HepG2 (cell line): ENCODE measurements around the gene RBM8A. TPM values are rescaled to one million over a fixed set of nuclear protein-coding genes. Genes with fewer than 3 reads are reported as not detected.

Experiments
- ATAC-seq: fragments of 200-7000 bp; cut with Tn5 transposase; 3 replicates; pipeline ENCODE4 v1.9.1; 2020; ENCODE audit warnings: mild to moderate bottlenecking, moderate library complexity
- BruUV-seq: library from RNA; stranded (reverse); fragments of 400-500 nt; replicated peaks from 2 replicates; lab custom pipeline; 2021; lab: Mats Ljungman, UMichigan
- CTCF ChIA-PET: fragments of 300-600 bp; formaldehyde crosslinking; extraction: SDS; loops from one replicate; lab custom pipeline; 2021; ENCODE audit warnings: low total read pairs, inconsistent platforms, low intra/inter-chr PET ratio; lab: Yijun Ruan, JAX
- POLR2A ChIA-PET: fragments of 350-600 bp; sonication (Branson Sonifier 250); formaldehyde crosslinking; loops from one replicate; lab custom pipeline; 2020; ENCODE audit warnings: antibody characterized with exemption, inconsistent platforms; lab: Yijun Ruan, JAX
- DNase-seq: peaks from one replicate; pipeline ENCODE4 v3.0.0-alpha.2; 2015; ENCODE audit warnings: low spot score
- FAIRE-seq: peaks from 3 replicates; lab custom pipeline; 2011; peaks lifted over from hg19 to GRCh38; lab: Jason Lieb, UNC
- H2AFZ ChIP-seq: one replicate; pipeline ENCODE4 v1.6.1; 2011; ENCODE audit warnings: low read length, inconsistent platforms
- H3K27ac ChIP-seq: fragments of 300-600 bp; 3 replicates; pipeline ENCODE4 v1.8.0; 2011; ENCODE audit warnings: mixed run types, mild to moderate bottlenecking, mixed read lengths, low read length, inconsistent platforms; ENCODE audit not compliant: insufficient read depth; ENCODE audit errors: extremely low read length
- H3K27me3 ChIP-seq, 2 experiments: fragments of 200-600 bp in 1 of 2; 2 replicates in 1 of 2; 3 replicates in 1 of 2; pipeline versions ENCODE4 v1.6.0 to v1.8.0; 2011; ENCODE audit warnings: low read length in 2 of 2, mild to moderate bottlenecking in 2 of 2, moderate library complexity in 2 of 2, inconsistent platforms in 1 of 2; ENCODE audit not compliant: insufficient read depth in 2 of 2, control insufficient read depth in 1 of 2
- H3K36me3 ChIP-seq, 2 experiments: fragments of 200-600 bp in 1 of 2; replicated peaks in 1 of 2; 2 replicates in 1 of 2; 3 replicates in 1 of 2; pipeline versions ENCODE4 v1.5.1 to v1.8.0; 2011; ENCODE audit warnings: low read length in 2 of 2, inconsistent platforms in 1 of 2; ENCODE audit not compliant: insufficient read depth in 2 of 2, control insufficient read depth in 1 of 2
- H3K4me1 ChIP-seq: 2 replicates; pipeline ENCODE4 v1.5.1; 2012; ENCODE audit warnings: low read length, inconsistent platforms; ENCODE audit not compliant: insufficient read depth
- H3K4me2 ChIP-seq: 2 replicates; pipeline ENCODE4 v1.6.0; 2011; ENCODE audit warnings: low read depth, low read length, inconsistent platforms
- H3K4me3 ChIP-seq, 3 experiments: fragments of 200-600 bp in 1 of 3; sonication (generic), shearing (Covaris generic) in 1 of 3; replicated peaks in 1 of 3; 2 replicates each; pipeline ENCODE4 v1.5.1; 2011 to 2016; ENCODE audit warnings: low read length in 3 of 3, inconsistent platforms in 2 of 3, low read depth in 2 of 3, mild to moderate bottlenecking in 2 of 3, control low read depth in 1 of 3, mixed read lengths in 1 of 3; ENCODE audit not compliant: insufficient read depth in 1 of 3
- H3K79me2 ChIP-seq: one replicate; pipeline ENCODE4 v1.6.1; 2011; ENCODE audit warnings: low read length, inconsistent platforms; ENCODE audit not compliant: insufficient read depth
- H3K9ac ChIP-seq: 2 replicates; pipeline ENCODE4 v1.6.0; 2011; ENCODE audit warnings: mild to moderate bottlenecking, low read depth, low read length, inconsistent platforms; ENCODE audit not compliant: insufficient read depth
- H3K9me3 ChIP-seq: 2 replicates; pipeline ENCODE4 v1.5.1; 2012; ENCODE audit warnings: mild to moderate bottlenecking, low read length
- H4K20me1 ChIP-seq: 2 replicates; pipeline ENCODE4 v1.6.0; 2011; ENCODE audit warnings: inconsistent platforms, mild to moderate bottlenecking, low read length, moderate library complexity; ENCODE audit not compliant: insufficient read depth
- ATF1 ChIP-seq: IDR thresholded peaks from 2 replicates; pipeline ENCODE4 v1.6.1; 2016; ENCODE audit warnings: mild to moderate bottlenecking, control low read depth
- BRD4 ChIP-seq: sonication (generic); formaldehyde crosslinking; IDR thresholded peaks from 2 replicates; pipeline ENCODE4 v1.4.0; 2020; ENCODE audit warnings: missing genetic modification reagents
- CBX1 ChIP-seq: IDR thresholded peaks from one replicate; pipeline ENCODE4 v1.6.1; 2016; ENCODE audit warnings: antibody characterized with exemption, low read depth
- CHCHD3 ChIP-seq: sonication (generic); formaldehyde crosslinking; IDR thresholded peaks from 2 replicates; pipeline ENCODE4 v1.8.0; 2022; ENCODE audit warnings: mild to moderate bottlenecking, missing genetic modification reagents, moderate library complexity
- FOXM1 ChIP-seq: sonication (generic); formaldehyde crosslinking; IDR thresholded peaks from 2 replicates; pipeline ENCODE4 v1.5.0; 2020; ENCODE audit warnings: missing genetic modification reagents
- MAZ ChIP-seq, 2 experiments: sonication (generic) in 1 of 2; formaldehyde crosslinking in 1 of 2; IDR thresholded peaks; 2 replicates each; pipeline versions ENCODE4 v1.5.0 to v1.6.1; 2012 to 2020; ENCODE audit warnings: low read depth in 2 of 2, mild to moderate bottlenecking in 2 of 2, borderline replicate concordance in 1 of 2, improper control_type of control experiment in 1 of 2, low read length in 1 of 2, missing genetic modification reagents in 1 of 2, moderate library complexity in 1 of 2
- MXI1 ChIP-seq: IDR thresholded peaks from 3 replicates; pipeline ENCODE4 v1.6.1; 2012; ENCODE audit warnings: low read depth, low read length, inconsistent platforms, borderline replicate concordance
- ZFP82 ChIP-seq: sonication (generic); formaldehyde crosslinking; IDR thresholded peaks from 2 replicates; pipeline ENCODE4 v1.5.1; 2020; ENCODE audit warnings: mild to moderate bottlenecking, missing genetic modification reagents, borderline replicate concordance
- ZNF232 ChIP-seq: sonication (generic); formaldehyde crosslinking; IDR thresholded peaks from 2 replicates; pipeline ENCODE4 v1.4.0; 2020; ENCODE audit warnings: missing genetic modification reagents, borderline replicate concordance
- ZNF263 ChIP-seq: sonication (generic); formaldehyde crosslinking; IDR thresholded peaks from 2 replicates; pipeline ENCODE4 v1.4.0; 2020; ENCODE audit warnings: missing genetic modification reagents
- ZNF33B ChIP-seq: sonication (generic); formaldehyde crosslinking; IDR thresholded peaks from 2 replicates; pipeline ENCODE4 v1.5.1; 2020; ENCODE audit warnings: mild to moderate bottlenecking, missing genetic modification reagents
- ZNF557 ChIP-seq: sonication (generic); formaldehyde crosslinking; IDR thresholded peaks from 2 replicates; pipeline ENCODE4 v1.4.0; 2020; ENCODE audit warnings: missing genetic modification reagents
- ZNF619 ChIP-seq: sonication (generic); formaldehyde crosslinking; IDR thresholded peaks from 2 replicates; pipeline ENCODE4 v1.4.0; 2020; ENCODE audit warnings: mild to moderate bottlenecking, missing genetic modification reagents
- WGBS: methylation state at CpG from one replicate; pipeline ENCODE4 v1.1.6; 2017; ENCODE audit warnings: low lambda C conversion rate; 5-methylcytosine and 5-hydroxymethylcytosine counted together
- in situ Hi-C: cut with HindIII; loops from 2 replicates; pipeline ENCODE4 v1.10.0; 2017; ENCODE audit warnings: low pct_unique_long_range_greater_than_20kb; ENCODE audit not compliant: extremely low pct_ligation_motif_present
- intact Hi-C: fragments of 100-400 bp; cut with micrococcal nuclease; formaldehyde crosslinking; loops from one replicate; pipeline ENCODE4 v1.10.0; 2022; ENCODE audit not compliant: unreplicated experiment
- polyA plus RNA-seq, 8 experiments: library from polyadenylated mRNA; depleted of rRNA in 3 of 8; stranded (reverse) in 7 of 8; unstranded in 1 of 8; fragments of >200 nt; fragmentation: Illumina TruSeq in 4 of 8; extraction: Trizol in 4 of 8; gene quantifications; 2 replicates each; pipeline versions ENCODE4 v1.2.1 to v1.2.3, GENCODE V29; 2011 to 2016; ENCODE audit warnings: low read depth in 4 of 8, missing spikeins in 1 of 8, mixed read lengths in 1 of 8; ENCODE audit not compliant: insufficient read depth in 1 of 8
- total RNA-seq, 5 experiments: library from RNA; depleted of rRNA; stranded (reverse); fragments of >200 nt; fragmentation: Illumina TruSeq; extraction: Trizol; gene quantifications; 2 replicates each; pipeline ENCODE4 v1.2.3, GENCODE V29; 2016; ENCODE audit warnings: low read depth in 1 of 5
- TF ChIP-seq, protein P1 (sequence below): IDR thresholded peaks from 2 replicates; pipeline ENCODE4 v1.6.1; 2016; ENCODE audit warnings: missing compliant biosample characterization, missing genetic modification reagents, borderline replicate concordance
- TF ChIP-seq, protein P2 (sequence below), 2 experiments: sonication (generic) in 1 of 2; formaldehyde crosslinking in 1 of 2; IDR thresholded peaks; 2 replicates each; pipeline versions ENCODE4 v1.4.0 to v1.6.1; 2018 to 2020; ENCODE audit warnings: missing genetic modification reagents in 2 of 2, borderline replicate concordance in 1 of 2, low read depth in 1 of 2, mild to moderate bottlenecking in 1 of 2, missing biosample characterization in 1 of 2
- TF ChIP-seq, protein P3 (sequence below): sonication (generic); formaldehyde crosslinking; IDR thresholded peaks from 2 replicates; pipeline ENCODE4 v1.4.0; 2020; ENCODE audit warnings: mild to moderate bottlenecking, low read depth, missing genetic modification reagents
- TF ChIP-seq, protein P4 (sequence below): sonication (generic); formaldehyde crosslinking; IDR thresholded peaks from 2 replicates; pipeline ENCODE4 v1.4.0; 2020; ENCODE audit warnings: missing genetic modification reagents, low read depth, mild to moderate bottlenecking, borderline replicate concordance

RBM8A gene
- total and polyA plus RNA-seq, 2 of the 13 experiments (the other 11 are each of a cell fraction or from before 2014, with no cell fraction given) = 106 to 162 TPM

DNA sequence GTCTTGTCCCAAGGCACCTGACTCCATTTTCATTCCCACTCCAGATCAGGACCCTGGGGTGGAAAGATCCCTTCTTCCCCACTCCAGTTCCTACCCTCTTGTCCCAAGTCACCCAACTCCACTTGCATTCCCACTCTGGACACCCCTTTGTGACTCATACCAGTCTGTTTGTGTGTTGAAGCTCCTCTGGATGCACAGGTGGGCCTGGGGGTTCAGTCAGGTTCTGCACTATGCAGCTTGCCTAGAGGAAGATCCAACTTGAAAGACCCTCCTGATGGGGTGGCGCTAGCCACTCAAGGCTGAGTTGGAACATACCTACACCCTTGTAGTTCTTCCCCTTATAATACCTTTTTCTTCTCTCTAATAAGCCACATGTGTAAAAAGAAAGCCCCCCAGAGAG lies 31.8 kb downstream of the RBM8A start:
- H3K36me3 ChIP-seq = no peaks in the 10 kb centered on the region
- ATAC-seq (no peak), FAIRE-seq (no peak), DNase-seq (no peak)
- in situ Hi-C loops = no loop called here
- H3K4me3 ChIP-seq = no peak overlapping the region
- BruUV-seq = no TSS peak
- intact Hi-C loops = no loop called here
- ChIA-PET POLR2A (interaction anchor here (1.0 kb wide), 1 partner anchor 62 kb away, joined by 3 read pairs; the partner anchor contains the start of gene LIX1L), CTCF (no interaction called here)
- H3K27ac ChIP-seq = no peak overlapping the region
- no peaks in the 10 kb centered on the region for H3K27me3 ChIP-seq
- H3K9ac ChIP-seq = no peak overlapping the region
- H4K20me1 ChIP-seq = no peaks in the 10 kb centered on the region
- no peaks in the 10 kb centered on the region for H3K79me2 ChIP-seq
- H3K9me3 ChIP-seq = no peaks in the 10 kb centered on the region
- H2AFZ ChIP-seq = no peak overlapping the region
- peaks cover 87% of the 10 kb centered on the region for H3K4me1 ChIP-seq
- 95% methylated on average over 1 of the region's 1 CpG for WGBS
- no peak overlapping the region for H3K4me2 ChIP-seq
- TF ChIP-seq, protein P1, sequence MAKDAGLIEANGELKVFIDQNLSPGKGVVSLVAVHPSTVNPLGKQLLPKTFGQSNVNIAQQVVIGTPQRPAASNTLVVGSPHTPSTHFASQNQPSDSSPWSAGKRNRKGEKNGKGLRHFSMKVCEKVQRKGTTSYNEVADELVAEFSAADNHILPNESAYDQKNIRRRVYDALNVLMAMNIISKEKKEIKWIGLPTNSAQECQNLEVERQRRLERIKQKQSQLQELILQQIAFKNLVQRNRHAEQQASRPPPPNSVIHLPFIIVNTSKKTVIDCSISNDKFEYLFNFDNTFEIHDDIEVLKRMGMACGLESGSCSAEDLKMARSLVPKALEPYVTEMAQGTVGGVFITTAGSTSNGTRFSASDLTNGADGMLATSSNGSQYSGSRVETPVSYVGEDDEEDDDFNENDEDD (CRISPR knock-in tag) = no peak
- TF ChIP-seq ZNF557 (no peak), CBX1 (no peak), ZNF263 (no peak), ZNF33B (CRISPR knock-in tag) (no peak), ZNF619 (CRISPR knock-in tag) (no peak), CHCHD3 (CRISPR knock-in tag) (no peak), ATF1 (no peak), ZNF232 (CRISPR knock-in tag) (no peak), FOXM1 (CRISPR knock-in tag) (no peak), MXI1 (no peak), MAZ (IDR thresholded peaks at IDR 0.05; ENCODE audit: borderline replicate concordance, low read depth, low read length) (no peak), MAZ (CRISPR knock-in tag; IDR thresholded peaks at IDR 0.05; ENCODE audit: low read depth) (no peak), BRD4 (CRISPR knock-in tag) (no peak), ZFP82 (CRISPR knock-in tag) (no peak)
- TF ChIP-seq, protein P2, sequence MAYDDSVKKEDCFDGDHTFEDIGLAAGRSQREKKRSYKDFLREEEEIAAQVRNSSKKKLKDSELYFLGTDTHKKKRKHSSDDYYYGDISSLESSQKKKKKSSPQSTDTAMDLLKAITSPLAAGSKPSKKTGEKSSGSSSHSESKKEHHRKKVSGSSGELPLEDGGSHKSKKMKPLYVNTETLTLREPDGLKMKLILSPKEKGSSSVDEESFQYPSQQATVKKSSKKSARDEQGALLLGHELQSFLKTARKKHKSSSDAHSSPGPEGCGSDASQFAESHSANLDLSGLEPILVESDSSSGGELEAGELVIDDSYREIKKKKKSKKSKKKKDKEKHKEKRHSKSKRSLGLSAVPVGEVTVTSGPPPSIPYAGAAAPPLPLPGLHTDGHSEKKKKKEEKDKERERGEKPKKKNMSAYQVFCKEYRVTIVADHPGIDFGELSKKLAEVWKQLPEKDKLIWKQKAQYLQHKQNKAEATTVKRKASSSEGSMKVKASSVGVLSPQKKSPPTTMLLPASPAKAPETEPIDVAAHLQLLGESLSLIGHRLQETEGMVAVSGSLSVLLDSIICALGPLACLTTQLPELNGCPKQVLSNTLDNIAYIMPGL (CRISPR knock-in tag; IDR thresholded peaks at IDR 0.05; ENCODE audit: borderline replicate concordance in 1 of 2, low read depth in 1 of 2) = no peak
- TF ChIP-seq, protein P3, sequence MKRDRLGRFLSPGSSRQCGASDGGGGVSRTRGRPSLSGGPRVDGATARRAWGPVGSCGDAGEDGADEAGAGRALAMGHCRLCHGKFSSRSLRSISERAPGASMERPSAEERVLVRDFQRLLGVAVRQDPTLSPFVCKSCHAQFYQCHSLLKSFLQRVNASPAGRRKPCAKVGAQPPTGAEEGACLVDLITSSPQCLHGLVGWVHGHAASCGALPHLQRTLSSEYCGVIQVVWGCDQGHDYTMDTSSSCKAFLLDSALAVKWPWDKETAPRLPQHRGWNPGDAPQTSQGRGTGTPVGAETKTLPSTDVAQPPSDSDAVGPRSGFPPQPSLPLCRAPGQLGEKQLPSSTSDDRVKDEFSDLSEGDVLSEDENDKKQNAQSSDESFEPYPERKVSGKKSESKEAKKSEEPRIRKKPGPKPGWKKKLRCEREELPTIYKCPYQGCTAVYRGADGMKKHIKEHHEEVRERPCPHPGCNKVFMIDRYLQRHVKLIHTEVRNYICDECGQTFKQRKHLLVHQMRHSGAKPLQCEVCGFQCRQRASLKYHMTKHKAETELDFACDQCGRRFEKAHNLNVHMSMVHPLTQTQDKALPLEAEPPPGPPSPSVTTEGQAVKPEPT = no peak
- TF ChIP-seq, protein P4, sequence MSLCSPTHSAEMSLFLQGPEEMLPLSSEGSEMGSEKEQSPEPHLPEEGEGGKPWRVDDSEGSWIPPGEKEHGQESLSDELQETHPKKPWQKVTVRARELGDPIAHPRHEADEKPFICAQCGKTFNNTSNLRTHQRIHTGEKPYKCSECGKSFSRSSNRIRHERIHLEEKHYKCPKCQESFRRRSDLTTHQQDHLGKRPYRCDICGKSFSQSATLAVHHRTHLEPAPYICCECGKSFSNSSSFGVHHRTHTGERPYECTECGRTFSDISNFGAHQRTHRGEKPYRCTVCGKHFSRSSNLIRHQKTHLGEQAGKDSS (CRISPR knock-in tag) = no peak
- TF ChIP-seq, all 625 proteins: peak for 0
